Fibroblast of the aortic adventitia (primary cell): Measurements from ENCODE around the gene ZNF662. TPM values are rescaled to one million over a fixed set of nuclear protein-coding genes. Genes with fewer than 3 reads are reported as not detected.

ENCODE experiments used
- DNase-seq: peaks from one replicate; pipeline ENCODE4 v3.0.0-alpha.2; 2010; ENCODE audit warnings: low read depth
- H3K4me3 ChIP-seq: 2 replicates; pipeline ENCODE4 v1.5.1; 2011; ENCODE audit warnings: low read depth, mild to moderate bottlenecking, control low read depth, low read length, moderate library complexity
- CTCF ChIP-seq: IDR thresholded peaks from 2 replicates; pipeline ENCODE4 v1.5.1; 2011; ENCODE audit warnings: mild to moderate bottlenecking, low read length, control low read depth, inconsistent platforms; ENCODE audit not compliant: insufficient read depth
- total RNA-seq: library from RNA; depleted of rRNA; stranded (reverse); fragments of >200 nt; gene quantifications from 2 replicates; pipeline ENCODE4 v1.2.3, GENCODE V29; 2012; ENCODE audit warnings: low replicate concordance

ZNF662 gene
- total RNA-seq, 1 donor, result 2.6 TPM

GRCh38 chr3:42886294-42886822 is 19.6 kb upstream of the ZNF662 start:
- no peak for DNase-seq

GRCh38 chr3:42887084-42887483 is 18.9 kb upstream of the ZNF662 start:
- H3K4me3 ChIP-seq, result no peak overlapping the region
- TF ChIP-seq CTCF, result no peak
- no peak for DNase-seq

More at GRCh38 chr3:42886294-42886822, 19.6 kb upstream of the ZNF662 start:
- no peak overlapping the region for H3K4me3 ChIP-seq
- TF ChIP-seq CTCF, result no peak

GRCh38 chr3:42891042-42891441 is 14.9 kb upstream of the ZNF662 start:
- no peak for DNase-seq
- H3K4me3 ChIP-seq, result no peak overlapping the region
- no peak for TF ChIP-seq CTCF

GRCh38 chr3:42892169-42892568 is 13.8 kb upstream of the ZNF662 start:
- DNase-seq, result peak; percentile 46
- TF ChIP-seq CTCF, result no peak
- no peak overlapping the region for H3K4me3 ChIP-seq

- no peak for DNase-seq
- TF ChIP-seq CTCF, result no peak
- H3K4me3 ChIP-seq, result no peak overlapping the region
Observed at GRCh38 chr3:42892807-42893206, 13.1 kb upstream of the ZNF662 start.

GRCh38 chr3:42894698-42895579 is 11.0 kb upstream of the ZNF662 start:
- no peak overlapping the region for H3K4me3 ChIP-seq
- no peak for DNase-seq
- no peak for TF ChIP-seq CTCF
